Skeletal muscle satellite cell (primary cell): ENCODE measurements around the gene CLCN4.

Experiments
- H3K27me3 ChIP-seq: 2 replicates; pipeline ENCODE4 v1.7.0; 2013; ENCODE audit warnings: low read length; ENCODE audit not compliant: control insufficient read depth, insufficient read depth
- H3K36me3 ChIP-seq: 2 replicates; pipeline ENCODE4 v1.7.0; 2013; ENCODE audit warnings: mild to moderate bottlenecking, control low read depth, low read length; ENCODE audit not compliant: insufficient read depth
- H3K4me1 ChIP-seq: 2 replicates; pipeline ENCODE4 v1.7.0; 2013; ENCODE audit warnings: low read length; ENCODE audit not compliant: control insufficient read depth, insufficient read depth
- H3K4me2 ChIP-seq: 2 replicates; pipeline ENCODE4 v1.7.0; 2013; ENCODE audit warnings: mild to moderate bottlenecking, low read length
- H3K4me3 ChIP-seq: 2 replicates; pipeline ENCODE4 v1.7.0; 2013; ENCODE audit warnings: low read length
- H3K9ac ChIP-seq: 2 replicates; pipeline ENCODE4 v1.7.0; 2013; ENCODE audit warnings: mild to moderate bottlenecking, low read depth, low read length, moderate library complexity
- H3K9me3 ChIP-seq: replicated peaks from 2 replicates; pipeline ENCODE4 v1.7.0; 2013; ENCODE audit warnings: mild to moderate bottlenecking, control low read depth, low read length

The CLCN4 gene

GRCh38 chrX:10157543-10157942 lies 768 bp downstream of the CLCN4 start:
- Histone ChIP-seq H3K36me3 (no peaks in the 10 kb centered on the region), H3K27me3 (no peaks in the 10 kb centered on the region), H3K9me3 (no peaks in the 10 kb centered on the region), H3K4me1 (peaks cover 23% of the 10 kb centered on the region), H3K4me3 (peak overlapping the region; percentile 69), H3K9ac (peak overlapping the region; percentile 82), H3K4me2 (peak overlapping the region; percentile 73)

GRCh38 chrX:10158279-10159144 lies 1.7 kb downstream of the CLCN4 start:
- Histone ChIP-seq H3K27me3 (no peaks in the 10 kb centered on the region), H3K4me3 (peak overlapping the region; percentile 69), H3K36me3 (no peaks in the 10 kb centered on the region), H3K4me2 (peak overlapping the region; percentile 73), H3K4me1 (peaks cover 23% of the 10 kb centered on the region), H3K9ac (peak overlapping the region; percentile 51), H3K9me3 (no peaks in the 10 kb centered on the region)

- Histone ChIP-seq H3K9ac (no peak overlapping the region), H3K9me3 (no peaks in the 10 kb centered on the region)
Observed at GRCh38 chrX:10159145-10159468, 2.3 kb downstream of the CLCN4 start.

GRCh38 chrX:10160211-10160610 lies 3.4 kb downstream of the CLCN4 start:
- H3K27me3 ChIP-seq: no peaks in the 10 kb centered on the region
- H3K9me3 ChIP-seq: no peaks in the 10 kb centered on the region
- no peaks in the 10 kb centered on the region for H3K36me3 ChIP-seq
- H3K9ac ChIP-seq: no peak overlapping the region
- no peak overlapping the region for H3K4me2 ChIP-seq
- no peak overlapping the region for H3K4me3 ChIP-seq
- H3K4me1 ChIP-seq: peaks cover 24% of the 10 kb centered on the region

More at GRCh38 chrX:10159145-10159468, 2.3 kb downstream of the CLCN4 start:
- H3K27me3 ChIP-seq: no peaks in the 10 kb centered on the region
- no peaks in the 10 kb centered on the region for H3K36me3 ChIP-seq
- peaks cover 23% of the 10 kb centered on the region for H3K4me1 ChIP-seq
- H3K4me3 ChIP-seq: no peak overlapping the region
- no peak overlapping the region for H3K4me2 ChIP-seq

GRCh38 chrX:10163031-10163430 lies 6.3 kb downstream of the CLCN4 start:
- Histone ChIP-seq H3K4me3 (no peak overlapping the region), H3K9ac (no peak overlapping the region), H3K9me3 (no peaks in the 10 kb centered on the region), H3K36me3 (no peaks in the 10 kb centered on the region), H3K4me2 (no peak overlapping the region), H3K27me3 (no peaks in the 10 kb centered on the region), H3K4me1 (peaks cover 15% of the 10 kb centered on the region)

- no peaks in the 10 kb centered on the region for H3K9me3 ChIP-seq
- H3K27me3 ChIP-seq: no peaks in the 10 kb centered on the region
- no peaks in the 10 kb centered on the region for H3K36me3 ChIP-seq
- no peak overlapping the region for H3K4me3 ChIP-seq
- H3K9ac ChIP-seq: no peak overlapping the region
- H3K4me1 ChIP-seq: peaks cover 7% of the 10 kb centered on the region
- H3K4me2 ChIP-seq: no peak overlapping the region
Observed at GRCh38 chrX:10164879-10165278, 8.1 kb downstream of the CLCN4 start.

GRCh38 chrX:10165580-10166247 lies 8.9 kb downstream of the CLCN4 start:
- Histone ChIP-seq H3K4me3 (no peak overlapping the region), H3K27me3 (no peaks in the 10 kb centered on the region), H3K36me3 (no peaks in the 10 kb centered on the region), H3K4me2 (no peak overlapping the region), H3K9ac (no peak overlapping the region), H3K4me1 (peaks cover 7% of the 10 kb centered on the region), H3K9me3 (no peaks in the 10 kb centered on the region)

- no peak overlapping the region for H3K9ac ChIP-seq
- H3K36me3 ChIP-seq: no peaks in the 10 kb centered on the region
- H3K4me1 ChIP-seq: peaks cover 7% of the 10 kb centered on the region
- H3K4me3 ChIP-seq: no peak overlapping the region
- no peaks in the 10 kb centered on the region for H3K27me3 ChIP-seq
- H3K9me3 ChIP-seq: no peaks in the 10 kb centered on the region
- no peak overlapping the region for H3K4me2 ChIP-seq
Observed at GRCh38 chrX:10166248-10166716, 9.5 kb downstream of the CLCN4 start.

- Histone ChIP-seq H3K27me3 (no peaks in the 10 kb centered on the region), H3K36me3 (no peaks in the 10 kb centered on the region), H3K4me2 (no peak overlapping the region), H3K9ac (no peak overlapping the region), H3K9me3 (no peaks in the 10 kb centered on the region), H3K4me3 (no peak overlapping the region), H3K4me1 (peaks cover 7% of the 10 kb centered on the region)
Observed at GRCh38 chrX:10166731-10167151, 10.0 kb downstream of the CLCN4 start.

- Histone ChIP-seq H3K4me1 (peaks cover 7% of the 10 kb centered on the region), H3K36me3 (no peaks in the 10 kb centered on the region), H3K4me3 (no peak overlapping the region), H3K27me3 (no peaks in the 10 kb centered on the region), H3K9ac (no peak overlapping the region), H3K9me3 (no peaks in the 10 kb centered on the region), H3K4me2 (no peak overlapping the region)
Observed at GRCh38 chrX:10167573-10167972, 10.8 kb downstream of the CLCN4 start.

GRCh38 chrX:10168226-10168625 lies 11.5 kb downstream of the CLCN4 start:
- H3K9ac ChIP-seq: no peak overlapping the region
- no peaks in the 10 kb centered on the region for H3K9me3 ChIP-seq
- H3K27me3 ChIP-seq: no peaks in the 10 kb centered on the region
- no peaks in the 10 kb centered on the region for H3K36me3 ChIP-seq
- H3K4me2 ChIP-seq: no peak overlapping the region
- H3K4me1 ChIP-seq: peaks cover 10% of the 10 kb centered on the region
- no peak overlapping the region for H3K4me3 ChIP-seq
